HEK293 (cell line): ENCODE results near the gene CDKAL1.

Experiments used
- CTCF ChIA-PET: fragments of 350-600 bp; formaldehyde crosslinking; extraction: SDS; loops from one replicate; lab custom pipeline; 2021; ENCODE audit warnings: antibody characterized with exemption; lab: Yijun Ruan, JAX
- POLR2A ChIA-PET: fragments of 300-600 bp; formaldehyde crosslinking; extraction: SDS; loops from one replicate; lab custom pipeline; 2020; ENCODE audit warnings: antibody characterized with exemption, inconsistent platforms; lab: Yijun Ruan, JAX
- H3K27ac ChIP-seq: fragments of 200-500 bp; sonication (Bioruptor generic); 2 replicates; pipeline ENCODE4 v1.5.1; 2014; ENCODE audit warnings: low read depth, low read length, control low read depth, inconsistent platforms; ENCODE audit errors: extremely low read depth
- H3K36me3 ChIP-seq, 2 experiments: fragments of 200-500 bp in 1 of 2; sonication (Bioruptor generic) in 1 of 2; 1 replicate in 1 of 2; 2 replicates in 1 of 2; pipeline ENCODE4 v1.5.1; 2014 to 2017; ENCODE audit warnings: inconsistent platforms in 2 of 2, low read length in 2 of 2; ENCODE audit not compliant: control insufficient read depth in 2 of 2, insufficient read depth in 1 of 2
- H3K4me1 ChIP-seq: fragments of 200-500 bp; sonication (Bioruptor generic); 2 replicates; pipeline ENCODE4 v1.5.1; 2014; ENCODE audit warnings: mild to moderate bottlenecking, low read length, inconsistent platforms; ENCODE audit not compliant: control insufficient read depth, insufficient read depth
- H3K4me3 ChIP-seq: 2 replicates; pipeline ENCODE4 v1.5.1; 2011; ENCODE audit warnings: low read depth, mild to moderate bottlenecking, control low read depth, low read length, moderate library complexity
- H3K9me3 ChIP-seq: fragments of 200-500 bp; sonication (Bioruptor generic); 2 replicates; pipeline ENCODE4 v1.5.1; 2014; ENCODE audit warnings: low read depth, low read length, inconsistent platforms; ENCODE audit not compliant: control insufficient read depth, insufficient read depth
- HOXD13 ChIP-seq: sonication (generic); formaldehyde crosslinking; IDR thresholded peaks from 2 replicates; pipeline ENCODE4 v1.8.0; 2022; ENCODE audit warnings: missing genetic modification reagents, borderline replicate concordance
- KLF1 ChIP-seq: fragments of 450-650 bp; formaldehyde crosslinking; IDR thresholded peaks from 2 replicates; pipeline ENCODE4 v1.5.1; 2016; ENCODE audit warnings: missing biosample characterization, missing genetic modification characterization
- KLF17 ChIP-seq: fragments of 450-650 bp; formaldehyde crosslinking; IDR thresholded peaks from 2 replicates; pipeline ENCODE4 v1.5.1; 2016; ENCODE audit warnings: missing biosample characterization, missing genetic modification characterization
- PRDM2 ChIP-seq: fragments of 450-650 bp; formaldehyde crosslinking; IDR thresholded peaks from 2 replicates; pipeline ENCODE4 v1.5.1; 2016; ENCODE audit warnings: missing biosample characterization, missing genetic modification characterization, borderline replicate concordance
- SP2 ChIP-seq: fragments of 450-650 bp; formaldehyde crosslinking; IDR thresholded peaks from 2 replicates; pipeline ENCODE4 v1.5.1; 2016; ENCODE audit warnings: missing biosample characterization, missing genetic modification characterization
- TRIM28 ChIP-seq: IDR thresholded peaks from 2 replicates; pipeline ENCODE4 v1.6.1; 2011; ENCODE audit warnings: low read length, control low read depth, borderline replicate concordance
- YY2 ChIP-seq: fragments of 450-650 bp; formaldehyde crosslinking; IDR thresholded peaks from 2 replicates; pipeline ENCODE4 v1.5.1; 2016; ENCODE audit warnings: missing biosample characterization, missing genetic modification characterization
- ZBTB21 ChIP-seq: fragments of 450-650 bp; formaldehyde crosslinking; IDR thresholded peaks from 2 replicates; pipeline ENCODE4 v1.5.1; 2017; ENCODE audit warnings: missing biosample characterization, missing genetic modification characterization
- ZBTB26 ChIP-seq: fragments of 450-650 bp; formaldehyde crosslinking; optimal IDR thresholded peaks from 2 replicates; pipeline ENCODE3; 2016; ENCODE audit warnings: missing biosample characterization, mild to moderate bottlenecking, missing genetic modification characterization
- ZFP41 ChIP-seq: fragments of 450-650 bp; formaldehyde crosslinking; IDR thresholded peaks from 2 replicates; pipeline ENCODE4 v1.5.1; 2016; ENCODE audit warnings: missing biosample characterization, missing genetic modification characterization, borderline replicate concordance
- ZNF112 ChIP-seq: fragments of 450-650 bp; formaldehyde crosslinking; IDR thresholded peaks from 2 replicates; pipeline ENCODE4 v1.5.0; 2017; ENCODE audit warnings: missing biosample characterization, missing genetic modification characterization
- ZNF221 ChIP-seq: fragments of 450-650 bp; formaldehyde crosslinking; IDR thresholded peaks from 2 replicates; pipeline ENCODE4 v1.5.1; 2017; ENCODE audit warnings: missing biosample characterization, missing genetic modification characterization, borderline replicate concordance
- ZNF626 ChIP-seq: fragments of 450-650 bp; sonication (Bioruptor Pico); formaldehyde crosslinking; IDR thresholded peaks from 2 replicates; pipeline ENCODE4 v1.5.1; 2018; ENCODE audit warnings: missing biosample characterization, missing genetic modification characterization, inconsistent platforms
- ZNF660 ChIP-seq: fragments of 450-650 bp; IDR thresholded peaks from 2 replicates; pipeline ENCODE4 v1.5.1; 2018; ENCODE audit warnings: missing biosample characterization, mild to moderate bottlenecking, missing genetic modification characterization
- TF ChIP-seq, protein P1 (sequence below): fragments of 450-650 bp; formaldehyde crosslinking; IDR thresholded peaks from 2 replicates; pipeline ENCODE4 v1.5.1; 2016; ENCODE audit warnings: missing biosample characterization, missing genetic modification characterization
- TF ChIP-seq, protein P2 (sequence below): fragments of 450-650 bp; formaldehyde crosslinking; IDR thresholded peaks from 2 replicates; pipeline ENCODE4 v1.5.1; 2017; ENCODE audit warnings: missing biosample characterization, mild to moderate bottlenecking, missing genetic modification characterization, moderate library complexity
- TF ChIP-seq, protein P3 (sequence below): fragments of 450-650 bp; formaldehyde crosslinking; IDR thresholded peaks from 2 replicates; pipeline ENCODE4 v1.5.1; 2016; ENCODE audit warnings: missing biosample characterization, missing genetic modification characterization

CDKAL1 gene

DNA sequence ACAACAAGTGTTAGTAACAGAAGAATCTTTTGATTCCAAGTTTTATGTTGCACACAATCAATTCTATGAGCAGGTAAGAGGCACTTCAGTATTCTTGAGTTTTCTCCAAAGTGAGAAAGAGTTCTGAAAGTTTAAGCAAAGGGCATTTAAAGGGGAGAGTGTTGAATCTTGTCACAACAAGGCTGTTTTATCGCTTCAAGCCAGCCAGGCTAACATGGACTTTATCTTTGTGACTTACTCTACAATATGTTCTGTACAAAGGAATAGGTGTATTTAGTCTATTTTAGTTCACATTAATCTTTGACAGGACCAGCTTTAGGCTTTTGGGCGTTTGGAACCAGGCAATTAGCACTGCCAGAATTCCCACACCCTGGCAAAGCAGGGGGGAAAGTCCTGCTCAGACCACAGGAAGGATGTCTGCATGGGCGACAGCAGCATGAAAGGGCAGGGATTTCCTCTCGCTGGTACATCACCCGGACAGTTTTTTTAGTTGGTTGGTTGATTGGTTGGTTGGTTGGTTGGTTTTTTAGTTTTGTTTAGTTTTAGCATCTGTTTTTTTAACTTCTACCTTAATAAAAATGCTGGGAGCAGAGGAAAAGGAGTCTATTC is 663.9 kb downstream of the CDKAL1 start:
- Histone ChIP-seq H3K4me3 (no peak overlapping the region), H3K9me3 (no peaks in the 10 kb centered on the region), H3K4me1 (peaks cover 40% of the 10 kb centered on the region), H3K36me3 (no peaks in the 10 kb centered on the region), H3K27ac (no peak overlapping the region; the same call in 1 of the 2 replicates)
- ChIA-PET POLR2A (no interaction called here), CTCF (no interaction called here)
- TF ChIP-seq YY2 (tag by site-specific recombination) (no peak), ZBTB26 (tag by site-specific recombination) (no peak), TRIM28 (no peak), KLF1 (no peak), SP2 (tag by site-specific recombination) (no peak), ZNF221 (tag by site-specific recombination) (no peak), ZNF112 (tag by site-specific recombination) (no peak), ZBTB21 (tag by site-specific recombination) (no peak), HOXD13 (CRISPR knock-in tag) (no peak), ZNF626 (no peak)

GRCh38 chr6:21199262-21199661 is 665.0 kb downstream of the CDKAL1 start:
- H3K4me1 ChIP-seq: peaks cover 40% of the 10 kb centered on the region
- no peak overlapping the region for H3K4me3 ChIP-seq
- ChIA-PET CTCF (no interaction called here), POLR2A (no interaction called here)
- H3K36me3 ChIP-seq: no peaks in the 10 kb centered on the region
- no peaks in the 10 kb centered on the region for H3K9me3 ChIP-seq
- peak overlapping the region; percentile 16; the same call in 1 of the 2 replicates for H3K27ac ChIP-seq
- TF ChIP-seq TRIM28 (0 out of 2 replicates have a peak, but pooled peaks have one; percentile 41), PRDM2 (tag by site-specific recombination) (no peak), ZNF660 (tag by site-specific recombination) (no peak), ZFP41 (tag by site-specific recombination) (no peak), KLF17 (tag by site-specific recombination) (no peak)
- TF ChIP-seq, protein P1, sequence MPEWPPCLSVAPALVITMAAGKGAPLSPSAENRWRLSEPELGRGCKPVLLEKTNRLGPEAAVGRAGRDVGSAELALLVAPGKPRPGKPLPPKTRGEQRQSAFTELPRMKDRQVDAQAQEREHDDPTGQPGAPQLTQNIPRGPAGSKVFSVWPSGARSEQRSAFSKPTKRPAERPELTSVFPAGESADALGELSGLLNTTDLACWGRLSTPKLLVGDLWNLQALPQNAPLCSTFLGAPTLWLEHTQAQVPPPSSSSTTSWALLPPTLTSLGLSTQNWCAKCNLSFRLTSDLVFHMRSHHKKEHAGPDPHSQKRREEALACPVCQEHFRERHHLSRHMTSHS (tag by site-specific recombination): no peak
- TF ChIP-seq, protein P2, sequence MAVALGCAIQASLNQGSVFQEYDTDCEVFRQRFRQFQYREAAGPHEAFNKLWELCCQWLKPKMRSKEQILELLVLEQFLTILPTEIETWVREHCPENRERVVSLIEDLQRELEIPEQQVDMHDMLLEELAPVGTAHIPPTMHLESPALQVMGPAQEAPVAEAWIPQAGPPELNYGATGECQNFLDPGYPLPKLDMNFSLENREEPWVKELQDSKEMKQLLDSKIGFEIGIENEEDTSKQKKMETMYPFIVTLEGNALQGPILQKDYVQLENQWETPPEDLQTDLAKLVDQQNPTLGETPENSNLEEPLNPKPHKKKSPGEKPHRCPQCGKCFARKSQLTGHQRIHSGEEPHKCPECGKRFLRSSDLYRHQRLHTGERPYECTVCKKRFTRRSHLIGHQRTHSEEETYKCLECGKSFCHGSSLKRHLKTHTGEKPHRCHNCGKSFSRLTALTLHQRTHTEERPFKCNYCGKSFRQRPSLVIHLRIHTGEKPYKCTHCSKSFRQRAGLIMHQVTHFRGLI (tag by site-specific recombination): peak; percentile 41; the same call in 1 of the 2 replicates
- TF ChIP-seq, protein P3, sequence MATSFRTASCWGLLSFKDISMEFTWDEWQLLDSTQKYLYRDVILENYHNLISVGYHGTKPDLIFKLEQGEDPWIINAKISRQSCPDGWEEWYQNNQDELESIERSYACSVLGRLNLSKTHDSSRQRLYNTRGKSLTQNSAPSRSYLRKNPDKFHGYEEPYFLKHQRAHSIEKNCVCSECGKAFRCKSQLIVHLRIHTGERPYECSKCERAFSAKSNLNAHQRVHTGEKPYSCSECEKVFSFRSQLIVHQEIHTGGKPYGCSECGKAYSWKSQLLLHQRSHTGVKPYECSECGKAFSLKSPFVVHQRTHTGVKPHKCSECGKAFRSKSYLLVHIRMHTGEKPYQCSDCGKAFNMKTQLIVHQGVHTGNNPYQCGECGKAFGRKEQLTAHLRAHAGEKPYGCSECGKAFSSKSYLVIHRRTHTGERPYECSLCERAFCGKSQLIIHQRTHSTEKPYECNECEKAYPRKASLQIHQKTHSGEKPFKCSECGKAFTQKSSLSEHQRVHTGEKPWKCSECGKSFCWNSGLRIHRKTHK (tag by site-specific recombination): no peak
